Neutrophil (primary cell): ENCODE results near the gene DAPK3.
"Not testable (repeated sequence)": the region's sequence is repeated elsewhere in the genome, so short reads cannot be mapped to it uniquely, and the experiment has no call there.

Experiments
- H3K27ac ChIP-seq: fragments of 200-600 bp; sonication (generic); 2 replicates; pipeline ENCODE4 v1.5.1; 2016; ENCODE audit warnings: mild to moderate bottlenecking, moderate library complexity
- H3K27me3 ChIP-seq: fragments of 200-600 bp; sonication (generic); 2 replicates; pipeline ENCODE4 v1.6.0; 2016; ENCODE audit warnings: mild to moderate bottlenecking
- H3K36me3 ChIP-seq: fragments of 200-600 bp; sonication (generic); 2 replicates; pipeline ENCODE4 v1.5.1; 2017
- H3K4me1 ChIP-seq, 2 experiments: fragments of 200-600 bp in 1 of 2; sonication (generic) in 1 of 2; 1 replicate in 1 of 2; 2 replicates in 1 of 2; pipeline versions ENCODE4 v1.5.1 to v1.6.1; 2013 to 2016; ENCODE audit warnings: low read depth in 1 of 2, low read length in 1 of 2, mild to moderate bottlenecking in 1 of 2, moderate library complexity in 1 of 2; ENCODE audit not compliant: control insufficient read depth in 1 of 2, insufficient read depth in 1 of 2
- H3K4me3 ChIP-seq, 2 experiments: fragments of 200-600 bp in 1 of 2; sonication (generic) in 1 of 2; 1 replicate in 1 of 2; 2 replicates in 1 of 2; pipeline ENCODE4 v1.5.1; 2013 to 2016; ENCODE audit warnings: low read depth in 1 of 2, low read length in 1 of 2, mild to moderate bottlenecking in 1 of 2, moderate library complexity in 1 of 2
- H3K9me3 ChIP-seq: fragments of 200-600 bp; sonication (generic); 2 replicates; pipeline ENCODE4 v1.5.1; 2016
- TF ChIP-seq, protein P1 (sequence below): fragments of 200-600 bp; sonication (generic); IDR thresholded peaks from 2 replicates; pipeline ENCODE4 v1.5.1; 2016; ENCODE audit warnings: antibody characterized with exemption

The DAPK3 gene

DNA sequence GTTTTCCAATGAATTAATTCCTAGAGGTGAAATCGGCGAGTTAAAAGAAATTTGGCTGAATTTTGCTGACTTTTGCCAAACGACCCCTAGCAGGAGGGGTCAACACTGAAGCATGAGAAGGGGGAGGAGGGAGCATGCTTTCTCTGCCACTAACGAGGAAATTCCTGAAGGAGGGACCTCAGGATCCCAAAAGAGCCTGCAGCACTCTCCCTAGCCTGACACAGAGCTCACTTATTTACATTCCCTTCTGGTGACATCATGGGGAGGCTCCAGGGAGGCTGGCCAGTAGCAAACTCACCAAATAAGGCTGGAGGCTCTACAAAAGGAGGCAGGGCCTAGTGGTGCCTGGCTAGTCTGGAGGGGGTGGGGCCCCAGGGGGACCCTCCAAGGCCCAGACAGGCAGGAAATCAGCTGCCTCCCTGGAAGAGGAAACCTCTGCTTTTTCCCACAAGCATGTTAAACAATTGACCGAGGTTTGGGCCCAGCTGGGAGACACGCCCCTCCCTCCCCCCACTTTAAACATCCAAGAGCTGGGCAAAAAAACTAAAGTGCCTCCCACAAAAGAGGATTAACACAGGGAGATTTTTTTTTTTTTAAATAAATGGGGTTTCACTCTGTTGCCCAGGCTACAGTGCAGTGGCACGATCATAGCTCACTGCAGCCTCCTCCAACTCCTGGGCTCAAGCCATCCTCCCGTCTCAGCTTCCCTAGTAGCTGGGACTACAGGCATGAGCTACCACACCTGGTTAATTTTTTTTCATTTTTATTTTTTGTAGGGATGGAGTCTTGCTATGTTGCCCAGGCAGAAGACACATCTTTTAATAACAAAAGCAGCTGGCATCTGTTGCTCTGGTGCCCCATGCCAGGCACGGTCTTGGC lies 2.1 kb downstream of the DAPK3 start:
- no peak overlapping the region for H3K27ac ChIP-seq
- no peaks in the 10 kb centered on the region for H3K9me3 ChIP-seq
- TF ChIP-seq, protein P1, sequence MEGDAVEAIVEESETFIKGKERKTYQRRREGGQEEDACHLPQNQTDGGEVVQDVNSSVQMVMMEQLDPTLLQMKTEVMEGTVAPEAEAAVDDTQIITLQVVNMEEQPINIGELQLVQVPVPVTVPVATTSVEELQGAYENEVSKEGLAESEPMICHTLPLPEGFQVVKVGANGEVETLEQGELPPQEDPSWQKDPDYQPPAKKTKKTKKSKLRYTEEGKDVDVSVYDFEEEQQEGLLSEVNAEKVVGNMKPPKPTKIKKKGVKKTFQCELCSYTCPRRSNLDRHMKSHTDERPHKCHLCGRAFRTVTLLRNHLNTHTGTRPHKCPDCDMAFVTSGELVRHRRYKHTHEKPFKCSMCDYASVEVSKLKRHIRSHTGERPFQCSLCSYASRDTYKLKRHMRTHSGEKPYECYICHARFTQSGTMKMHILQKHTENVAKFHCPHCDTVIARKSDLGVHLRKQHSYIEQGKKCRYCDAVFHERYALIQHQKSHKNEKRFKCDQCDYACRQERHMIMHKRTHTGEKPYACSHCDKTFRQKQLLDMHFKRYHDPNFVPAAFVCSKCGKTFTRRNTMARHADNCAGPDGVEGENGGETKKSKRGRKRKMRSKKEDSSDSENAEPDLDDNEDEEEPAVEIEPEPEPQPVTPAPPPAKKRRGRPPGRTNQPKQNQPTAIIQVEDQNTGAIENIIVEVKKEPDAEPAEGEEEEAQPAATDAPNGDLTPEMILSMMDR = no peak

DNA sequence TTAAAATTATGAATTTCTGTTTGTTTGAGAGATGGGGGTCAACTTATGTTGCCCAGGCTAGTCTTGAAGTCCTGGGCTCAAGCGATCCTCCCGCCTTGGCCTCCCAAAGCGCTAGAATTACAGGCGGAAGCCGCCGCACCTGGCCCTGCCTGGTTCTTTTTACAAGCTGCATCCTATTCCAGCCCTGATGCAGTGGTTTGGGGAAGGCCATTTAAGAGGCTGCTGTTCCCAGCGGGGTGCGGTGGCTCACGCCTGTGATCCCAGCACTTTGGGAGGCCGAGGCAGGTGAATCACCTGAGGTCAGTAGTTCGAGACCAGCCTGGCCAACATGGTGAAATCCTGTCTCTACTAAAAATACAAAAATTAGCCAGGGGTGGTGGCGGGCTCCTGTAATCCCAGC lies 2.9 kb downstream of the DAPK3 start:
- Histone ChIP-seq H3K4me1 (peaks cover 13 to 14% of the 10 kb centered on the region in 2 experiments), H3K36me3 (peaks cover 65% of the 10 kb centered on the region)
- not testable (repeated sequence) for H3K9me3 ChIP-seq, H3K27ac ChIP-seq, H3K27me3 ChIP-seq, H3K4me3 ChIP-seq

More for the DNA sequence above, 2.1 kb downstream of the DAPK3 start:
- H3K36me3 ChIP-seq = peaks cover 57% of the 10 kb centered on the region
- H3K4me1 ChIP-seq = peaks cover 13 to 14% of the 10 kb centered on the region in 2 experiments
- H3K27me3 ChIP-seq = no peaks in the 10 kb centered on the region
- no peak overlapping the region for H3K4me3 ChIP-seq

DNA sequence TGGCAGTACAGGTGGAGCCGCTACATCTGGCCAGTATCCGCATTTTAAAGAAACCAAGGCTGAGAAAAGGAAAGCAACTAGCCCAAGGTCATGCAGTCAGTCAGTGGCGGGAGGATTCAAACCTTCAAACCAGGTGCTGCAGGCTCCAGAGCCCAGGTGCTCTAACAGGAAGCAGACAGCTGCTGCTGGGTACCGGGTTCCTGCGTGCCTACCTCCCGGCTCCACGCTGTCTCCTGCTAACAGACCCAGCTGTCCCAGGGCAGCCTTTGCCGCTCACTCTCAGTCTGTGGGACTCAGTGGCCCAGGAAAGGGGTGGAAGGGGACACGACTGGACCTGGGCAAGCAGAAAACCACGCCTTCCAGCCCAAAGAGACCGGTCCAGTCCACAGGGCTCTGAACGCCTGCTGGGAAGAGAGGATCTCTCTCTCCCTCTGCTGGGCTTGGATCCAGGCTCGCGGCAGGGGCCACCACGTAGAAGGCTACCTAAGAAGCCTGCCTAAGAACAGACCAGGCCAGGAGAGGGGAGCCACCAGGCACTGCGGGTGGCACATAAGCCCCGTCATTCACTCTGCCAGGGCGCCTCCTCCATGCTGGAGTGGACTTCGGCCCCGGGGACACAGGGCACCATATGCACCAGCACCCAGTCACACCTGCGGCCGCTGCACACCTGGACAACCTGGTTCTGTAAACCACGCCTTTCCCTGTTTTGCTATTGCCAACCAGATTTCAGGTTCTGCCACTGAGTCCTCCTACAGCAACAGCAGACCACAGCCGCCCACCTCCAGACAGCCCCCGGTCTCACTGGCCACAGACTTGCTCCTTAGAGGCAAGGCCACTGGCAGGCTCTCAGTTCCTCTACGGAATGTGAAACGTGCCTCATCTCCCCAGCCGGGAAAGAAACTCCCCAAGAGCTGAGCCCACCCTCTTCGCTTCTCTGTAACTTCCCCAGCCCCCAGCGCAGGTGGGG lies 4.6 kb downstream of the DAPK3 start:
- Histone ChIP-seq H3K9me3 (no peaks in the 10 kb centered on the region), H3K27me3 (no peaks in the 10 kb centered on the region), H3K4me1 (peaks cover 10% of the 10 kb centered on the region in 2 experiments), H3K36me3 (peaks cover 80% of the 10 kb centered on the region), H3K27ac (no peak overlapping the region), H3K4me3 (no peak overlapping the region)
- TF ChIP-seq, protein P1 = no peak

DNA sequence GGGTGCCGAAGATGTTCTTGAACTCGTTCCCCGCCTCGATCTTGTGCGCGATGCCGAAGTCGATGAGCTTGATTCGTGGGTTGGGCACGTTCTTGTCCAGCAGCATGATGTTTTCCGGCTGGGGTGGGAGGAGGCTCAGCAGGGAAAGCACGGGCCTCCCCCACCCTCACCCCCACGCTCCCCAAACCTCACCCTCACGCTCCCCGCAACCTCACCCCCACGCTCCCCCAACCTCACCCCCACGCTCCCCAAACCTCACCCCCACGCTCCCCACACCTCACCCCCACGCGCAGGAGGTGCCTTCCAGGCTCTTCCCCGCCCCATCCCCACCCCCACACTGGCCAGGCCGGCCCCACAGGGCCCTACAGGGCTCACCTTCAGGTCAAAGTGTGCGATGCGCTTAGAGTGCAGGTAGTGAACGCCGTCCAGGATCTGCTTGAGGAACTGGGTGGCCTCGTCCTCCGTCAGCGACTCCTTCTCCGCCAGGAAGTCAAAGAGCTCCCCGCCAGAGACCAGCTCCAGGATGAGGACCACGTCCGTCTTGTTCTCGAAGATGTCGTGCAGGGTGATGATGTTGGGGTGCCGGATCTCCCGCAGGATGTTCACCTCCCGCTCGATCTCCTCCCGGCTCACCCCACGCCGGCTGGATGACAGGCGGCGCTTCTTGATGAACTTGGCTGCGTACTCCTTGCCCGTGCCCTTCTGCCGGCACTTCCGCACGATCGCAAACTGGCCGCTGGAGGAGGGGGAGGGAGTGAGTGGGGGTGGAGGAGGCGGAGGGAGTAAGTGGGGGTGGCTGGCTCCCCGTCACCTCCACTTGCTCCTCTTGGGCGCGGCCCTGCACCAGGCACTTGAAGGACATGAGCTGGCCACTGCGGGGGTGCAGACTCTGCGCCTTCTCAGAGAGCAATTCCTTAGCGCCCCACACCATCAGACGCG lies 6.4 kb downstream of the DAPK3 start:
- H3K27ac ChIP-seq = no peak overlapping the region
- H3K4me1 ChIP-seq = no peaks in the 10 kb centered on the region
- H3K27me3 ChIP-seq = no peaks in the 10 kb centered on the region
- no peak overlapping the region for H3K4me3 ChIP-seq
- H3K36me3 ChIP-seq = peaks cover 97% of the 10 kb centered on the region
- TF ChIP-seq, protein P1 = no peak
- H3K9me3 ChIP-seq = no peaks in the 10 kb centered on the region

- H3K9me3 ChIP-seq = no peaks in the 10 kb centered on the region
- peaks cover 97% of the 10 kb centered on the region for H3K36me3 ChIP-seq
- H3K4me3 ChIP-seq = no peak overlapping the region
- H3K27ac ChIP-seq = no peak overlapping the region
- H3K27me3 ChIP-seq = no peaks in the 10 kb centered on the region
- no peaks in the 10 kb centered on the region for H3K4me1 ChIP-seq
- TF ChIP-seq, protein P1 = no peak
Measured at GRCh38 chr19:3963458-3964255, 7.2 kb downstream of the DAPK3 start.
